NCI-H146 (cell line): ENCODE data around the gene GRPEL1.

ENCODE experiments used
- DNase-seq: peaks from one replicate; lab custom pipeline; 2025; lab: John Stamatoyannopoulos, UW

The GRPEL1 gene

GRCh38 chr4:7023901-7024300 lies 44.0 kb downstream of the GRPEL1 start:
- no peak for DNase-seq

- DNase-seq: no peak
Measured at GRCh38 chr4:7023486-7023885, 44.4 kb downstream of the GRPEL1 start.

GRCh38 chr4:7021930-7022664 lies 45.8 kb downstream of the GRPEL1 start:
- DNase-seq: no peak

GRCh38 chr4:7021355-7021754 lies 46.5 kb downstream of the GRPEL1 start:
- DNase-seq: no peak

GRCh38 chr4:7020856-7021255 lies 47.0 kb downstream of the GRPEL1 start:
- no peak for DNase-seq

GRCh38 chr4:7020290-7020689 lies 47.6 kb downstream of the GRPEL1 start:
- no peak for DNase-seq

- DNase-seq: no peak
Measured at GRCh38 chr4:7019367-7019766, 48.5 kb downstream of the GRPEL1 start.

GRCh38 chr4:7018281-7018680 lies 49.6 kb downstream of the GRPEL1 start:
- DNase-seq: no peak

- no peak for DNase-seq
Measured at GRCh38 chr4:7017446-7018048, 50.3 kb downstream of the GRPEL1 start.

- DNase-seq: no peak
Measured at GRCh38 chr4:7016512-7016911, 51.4 kb downstream of the GRPEL1 start.

GRCh38 chr4:7016086-7016485 lies 51.8 kb downstream of the GRPEL1 start:
- DNase-seq: no peak

GRCh38 chr4:7015383-7016035 lies 52.4 kb downstream of the GRPEL1 start:
- no peak for DNase-seq

- no peak for DNase-seq
Measured at GRCh38 chr4:7014815-7015214, 53.0 kb downstream of the GRPEL1 start.

GRCh38 chr4:7013175-7013574 lies 54.7 kb downstream of the GRPEL1 start:
- DNase-seq: no peak

- no peak for DNase-seq
Measured at GRCh38 chr4:7009564-7009963, 58.3 kb downstream of the GRPEL1 start.
